GM19025 (cell line): ENCODE results near the gene DENND2A.
"Not testable (repeated sequence)": the region's sequence is repeated elsewhere in the genome, so short reads cannot be mapped to it uniquely, and the experiment has no call there.

ENCODE experiments used
- ATAC-seq: cut with Tn5 transposase; IDR thresholded peaks from one replicate; pipeline ENCODE4 v1.9.1; 2021; ENCODE audit warnings: mild to moderate bottlenecking, low read depth, moderate library complexity; ENCODE audit not compliant: unreplicated experiment

The DENND2A gene

DNA sequence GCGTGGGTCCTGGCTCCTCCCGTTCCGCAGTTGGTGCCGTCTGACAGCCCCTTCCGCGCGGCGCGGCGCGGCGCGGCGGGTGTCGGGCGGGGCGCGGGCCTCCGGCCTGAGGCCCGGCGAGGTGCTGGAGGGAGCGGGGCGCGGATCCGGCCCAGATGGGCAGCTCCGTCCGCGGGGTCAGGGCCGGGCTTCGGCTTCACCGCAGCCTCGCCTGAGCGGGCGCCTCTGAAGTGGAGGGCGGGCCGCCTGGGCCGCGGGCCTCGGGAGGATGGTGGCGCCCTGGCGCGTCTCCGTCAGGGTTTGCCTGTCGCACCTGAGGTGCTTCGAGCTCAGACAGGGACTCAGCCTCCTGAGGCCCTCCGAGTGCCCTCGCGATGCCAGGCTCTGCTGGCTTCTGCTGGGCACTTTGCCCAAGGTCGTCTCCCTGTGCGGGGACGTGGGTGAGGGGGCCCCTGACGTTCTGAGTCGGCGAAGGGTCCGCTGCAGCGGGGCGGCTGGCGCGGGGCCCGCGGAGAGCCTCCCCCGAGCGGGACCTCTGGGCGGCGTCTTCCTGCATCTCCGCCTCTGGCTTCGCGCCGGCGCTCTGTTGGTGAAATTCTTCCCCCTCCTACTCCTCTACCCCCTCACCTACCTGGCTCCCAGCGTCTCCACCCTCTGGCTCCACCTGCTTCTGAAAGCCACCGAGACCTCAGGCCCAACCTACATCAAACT is 32.6 kb upstream of the DENND2A start:
- peak; percentile 47 for ATAC-seq

- ATAC-seq: peak; percentile 59
Observed at GRCh38 chr7:140672382-140673062, 31.9 kb upstream of the DENND2A start, which contains the start of gene ADCK2. ADCK2 (plus strand) TSS chr7:140672945; CDS start chr7:140673331, 386 bp downstream.

DNA sequence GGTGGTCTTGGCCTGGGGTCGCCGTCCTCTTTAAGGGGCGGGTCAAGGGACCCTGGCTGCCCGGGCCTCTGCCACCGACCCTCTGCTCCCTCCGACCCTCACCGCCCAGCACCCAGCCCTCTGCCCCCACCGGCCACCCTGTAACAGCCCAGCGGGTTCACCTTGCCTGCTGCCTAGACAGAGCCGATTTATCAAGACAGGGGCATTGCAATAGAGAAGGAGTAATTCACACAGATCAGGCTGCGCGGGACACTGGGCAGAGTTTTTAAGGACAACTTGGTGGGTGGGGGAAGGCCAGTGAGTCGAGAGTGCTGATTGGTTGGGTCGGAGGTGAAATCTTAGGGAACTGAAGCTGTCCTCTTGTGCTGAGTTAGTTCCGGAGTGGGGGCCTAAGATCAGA is 31.4 kb upstream of the DENND2A start:
- ATAC-seq: no peak

- no peak for ATAC-seq
Observed at GRCh38 chr7:140670343-140670935, 29.8 kb upstream of the DENND2A start.

DNA sequence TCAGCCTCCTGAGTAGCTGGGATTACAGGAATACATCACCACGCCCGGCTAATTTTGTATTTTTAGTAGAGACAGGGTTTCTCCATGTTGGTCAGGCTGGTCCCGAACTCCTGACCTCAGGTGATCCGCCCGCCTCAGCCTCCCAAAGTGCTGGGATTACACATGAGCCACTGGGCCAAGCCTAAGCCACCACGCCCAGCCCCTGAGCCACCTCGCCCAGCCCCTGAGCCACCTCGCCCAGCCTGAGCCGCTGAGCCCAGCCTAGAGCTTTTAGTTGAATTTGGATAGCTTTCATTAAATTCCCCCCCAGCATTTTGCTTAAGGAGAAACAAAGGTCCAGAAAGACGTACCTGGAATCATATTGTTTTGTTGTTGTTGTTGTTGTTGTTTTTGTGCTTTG is 29.2 kb upstream of the DENND2A start:
- not testable (repeated sequence) for ATAC-seq

DNA sequence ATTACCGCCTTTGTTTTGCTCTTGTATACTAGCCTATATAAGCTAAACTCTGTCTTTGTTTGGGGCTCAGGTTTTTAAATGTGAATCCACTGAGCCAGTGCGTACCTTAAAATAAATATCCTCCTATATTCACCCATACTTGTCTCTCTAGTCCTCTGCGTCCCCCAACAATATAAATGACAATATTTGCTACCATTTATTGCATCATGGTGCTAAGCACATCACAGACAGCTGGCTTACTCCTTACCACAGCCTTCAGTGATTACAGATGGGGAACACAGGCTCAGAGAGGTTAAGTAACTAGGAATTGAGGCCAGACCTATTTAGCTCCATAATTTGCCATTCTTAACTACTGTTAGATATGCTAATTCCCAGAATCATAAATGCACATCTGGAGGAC is 28.7 kb upstream of the DENND2A start:
- ATAC-seq: no peak

GRCh38 chr7:140668641-140669040 is 28.0 kb upstream of the DENND2A start:
- ATAC-seq: no peak

GRCh38 chr7:140667476-140667875 is 26.9 kb upstream of the DENND2A start:
- ATAC-seq: no peak

DNA sequence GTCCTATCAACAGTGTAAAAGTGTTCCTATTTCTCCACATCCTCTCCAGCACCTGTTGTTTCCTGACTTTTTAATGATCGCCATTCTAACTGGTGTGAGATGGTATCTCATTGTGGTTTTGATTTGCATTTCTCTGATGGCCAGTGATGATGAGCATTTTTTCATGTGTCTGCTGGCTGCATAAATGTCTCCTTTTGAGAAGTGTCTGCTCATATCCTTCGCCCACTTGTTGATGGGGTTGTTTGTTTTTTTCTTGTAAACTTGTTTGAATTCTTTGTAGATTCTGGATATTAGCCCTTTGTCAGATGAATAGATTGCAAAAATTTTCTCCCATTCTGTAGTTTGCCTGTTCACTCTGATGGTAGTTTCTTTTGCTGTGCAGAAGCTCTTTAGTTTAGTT is 22.3 kb upstream of the DENND2A start:
- ATAC-seq: not testable (repeated sequence)

- no peak for ATAC-seq
Observed at GRCh38 chr7:140661124-140661523, 20.5 kb upstream of the DENND2A start.

DNA sequence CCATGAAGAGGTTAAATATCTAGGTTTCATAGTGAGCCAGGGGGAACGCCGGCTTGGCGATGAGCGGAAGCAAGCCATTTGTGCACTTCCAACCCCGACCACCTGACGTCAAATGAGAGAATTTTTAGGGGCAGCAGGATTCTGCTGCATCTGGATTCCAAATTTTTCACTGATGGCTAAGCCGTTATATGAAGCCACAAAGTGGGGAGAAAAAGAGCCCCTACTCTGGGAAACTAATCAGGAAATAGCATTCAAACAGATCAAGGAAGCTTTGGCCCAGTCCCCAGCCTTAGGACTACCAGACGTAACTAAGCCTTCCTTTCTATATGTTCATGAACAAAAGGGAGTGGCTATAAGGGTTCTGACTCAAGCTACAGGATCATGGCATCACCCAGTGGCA is 19.2 kb upstream of the DENND2A start:
- no peak for ATAC-seq

DNA sequence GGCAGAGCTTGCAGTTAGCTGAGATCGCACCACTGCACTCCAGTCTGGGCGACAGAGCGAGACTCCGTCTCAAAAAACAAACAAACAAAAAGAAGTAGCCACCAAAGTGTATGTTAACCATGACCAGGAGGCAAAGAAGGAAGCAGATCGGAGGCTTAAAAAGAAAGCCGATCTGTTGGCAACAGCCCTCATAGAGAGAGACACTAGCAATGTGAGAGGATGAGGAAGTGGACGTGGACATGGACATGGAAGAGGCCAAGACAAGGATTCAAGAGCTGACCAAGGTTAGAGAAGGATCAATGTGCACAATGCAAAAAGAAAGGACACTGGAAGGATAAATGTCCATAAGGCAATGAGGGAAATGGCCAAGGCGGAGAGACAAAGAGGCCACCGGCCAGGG is 17.3 kb upstream of the DENND2A start:
- ATAC-seq: no peak

- ATAC-seq: peak; percentile 88
Observed at GRCh38 chr7:140656548-140657515, 16.2 kb upstream of the DENND2A start.

DNA sequence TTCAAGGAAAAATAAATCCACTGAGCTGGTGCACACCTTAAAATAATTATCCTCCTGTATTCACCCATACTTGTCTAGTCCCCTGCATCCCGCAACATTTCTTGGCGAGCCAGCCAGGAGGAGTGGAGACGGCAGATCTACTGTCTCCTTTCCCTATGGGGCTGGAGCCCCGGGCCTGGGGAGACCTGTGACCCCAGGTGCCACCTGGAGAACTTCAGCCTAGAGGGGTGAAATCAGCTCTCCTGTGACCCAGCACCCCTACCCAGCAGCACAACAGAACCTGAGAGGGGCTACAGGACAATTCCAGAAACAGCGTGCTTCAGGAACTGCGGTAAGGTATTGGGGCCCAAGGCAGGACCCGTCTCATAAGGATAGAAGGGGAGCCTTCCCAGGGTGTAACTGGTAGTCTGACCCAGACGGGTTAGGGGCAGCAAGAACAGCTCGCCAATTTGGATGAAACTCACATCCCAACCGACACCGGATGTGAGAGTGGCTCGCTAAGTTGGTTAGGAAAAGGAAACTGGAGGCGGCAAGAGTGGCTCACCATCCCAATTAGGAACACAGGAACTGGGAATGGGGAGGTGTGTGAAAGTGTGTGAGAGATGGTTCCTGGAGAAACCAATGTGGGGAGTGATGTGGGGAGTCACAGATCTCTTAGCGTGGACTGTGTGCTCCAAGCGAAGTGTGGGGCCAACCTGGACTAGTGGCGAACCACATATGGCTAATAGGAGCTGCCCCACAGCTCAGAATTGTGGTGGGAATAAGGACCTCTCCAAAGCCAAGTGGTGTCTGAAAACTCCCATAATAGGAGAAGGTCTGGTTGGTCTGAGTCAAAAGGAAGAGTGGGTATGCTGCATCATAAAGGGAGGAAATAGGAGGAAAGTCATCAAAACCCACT is 15.1 kb upstream of the DENND2A start:
- ATAC-seq: no peak

DNA sequence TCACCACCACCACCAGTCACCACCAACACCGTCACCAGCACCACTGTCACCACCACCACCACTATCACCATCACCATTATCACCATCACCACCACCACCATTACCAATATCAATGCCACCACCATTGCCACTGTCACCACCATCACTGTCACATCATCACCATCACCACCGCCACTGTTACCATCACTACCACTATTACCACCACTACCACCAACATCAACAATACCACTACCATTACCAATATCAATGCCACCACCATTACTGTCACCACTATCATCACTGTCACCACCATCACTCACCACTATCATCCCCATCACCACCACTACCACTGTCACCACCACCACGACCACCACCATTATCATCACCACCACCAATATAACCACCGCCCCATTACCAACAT is 14.0 kb upstream of the DENND2A start:
- ATAC-seq: no peak

DNA sequence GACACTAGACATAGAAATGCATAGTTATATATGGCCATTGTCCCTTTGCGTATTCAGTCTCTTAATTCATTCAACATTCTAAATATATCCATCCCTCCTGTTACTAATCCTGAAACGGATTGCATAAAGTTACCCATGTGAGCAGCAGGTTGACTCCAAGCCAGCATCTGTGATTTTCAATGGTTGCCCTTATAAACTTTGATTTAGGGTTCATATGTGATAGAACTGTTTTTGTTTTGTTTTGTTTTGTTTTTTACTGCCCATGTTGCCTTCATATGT is 13.4 kb upstream of the DENND2A start:
- ATAC-seq: no peak

DNA sequence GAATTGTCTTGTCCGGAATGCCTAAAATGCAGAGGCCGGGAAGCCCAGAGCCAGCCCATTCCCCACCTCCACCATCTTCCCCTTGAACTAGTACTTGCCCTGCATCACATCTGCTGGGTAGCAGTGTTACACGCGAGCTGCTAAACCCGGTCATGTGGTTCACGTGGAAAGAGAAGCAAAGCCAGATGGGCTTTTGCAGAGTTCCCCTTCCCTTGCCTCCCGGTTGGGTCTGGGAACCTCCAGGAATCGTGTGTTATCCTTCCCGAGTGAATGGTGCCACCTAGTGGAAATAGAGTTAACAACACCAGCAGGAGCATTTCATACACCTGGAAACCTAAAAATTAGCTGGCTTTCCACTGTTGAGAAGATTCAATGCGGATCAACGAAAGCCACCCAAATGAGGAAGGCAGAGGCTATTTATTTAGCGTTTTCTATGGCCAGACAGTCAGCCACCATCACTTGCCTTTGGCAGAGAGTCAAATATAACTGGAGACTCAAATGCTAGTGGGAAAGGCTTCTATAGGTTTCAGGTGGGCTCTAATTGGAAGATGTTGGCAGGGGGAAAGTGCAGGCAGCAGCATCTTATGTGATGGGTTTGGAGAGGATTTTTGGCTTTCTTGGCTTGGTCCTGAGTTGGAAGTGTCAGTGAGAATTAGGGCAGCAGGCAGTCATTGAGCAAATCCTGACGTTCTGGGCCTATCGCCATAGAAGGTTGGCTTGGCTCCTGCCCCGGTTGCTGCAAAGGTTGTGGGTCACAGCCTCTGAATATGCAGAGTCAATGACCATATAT is 12.9 kb upstream of the DENND2A start:
- no peak for ATAC-seq

- ATAC-seq: no peak
Observed at GRCh38 chr7:140650367-140650766, 9.8 kb upstream of the DENND2A start.

DNA sequence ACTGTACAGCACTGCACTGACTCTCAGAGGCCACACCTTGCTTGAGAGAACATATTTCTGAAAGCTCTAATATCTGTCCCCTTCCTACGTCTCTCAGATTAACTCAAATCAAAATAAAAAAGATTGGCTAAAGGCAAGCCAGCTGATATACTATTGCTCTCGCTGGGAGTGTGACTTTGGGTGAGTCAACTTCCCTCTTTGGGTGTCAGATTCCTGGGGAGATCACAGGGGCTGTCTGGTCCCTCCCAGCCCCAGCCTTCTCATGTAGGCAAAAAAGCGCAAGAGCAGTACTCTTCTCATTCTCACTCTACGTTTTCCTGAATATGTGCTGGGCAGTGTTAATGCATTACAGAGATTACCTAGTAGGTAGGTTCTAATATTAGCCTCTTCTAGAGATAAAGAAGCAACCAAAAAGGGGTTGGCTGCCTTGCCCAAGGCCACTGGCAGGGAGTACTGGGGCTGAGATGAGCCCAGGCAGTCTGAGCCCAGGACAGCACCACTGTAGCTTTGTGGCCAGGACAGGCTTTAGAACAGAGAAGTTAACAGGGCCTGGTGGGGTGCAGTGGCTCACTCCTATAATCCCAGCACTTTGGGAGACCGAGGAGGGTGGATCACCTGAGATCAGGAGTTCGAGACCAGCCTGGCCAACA is 9.1 kb upstream of the DENND2A start:
- no peak for ATAC-seq
